Mucosa of descending colon (tissue), 3 donors: ENCODE measurements around the gene CELF3. TPM values are rescaled to one million over a fixed set of nuclear protein-coding genes. Genes with fewer than 3 reads are reported as not detected.

ENCODE experiments used
- ATAC-seq: fragments of 200-7000 bp; cut with Tn5 transposase; one replicate; pipeline ENCODE4 v1.9.1; 2020; ENCODE audit warnings: mild to moderate bottlenecking, moderate library complexity
- DNase-seq, 3 donors: peaks; one replicate each; pipeline ENCODE4 v3.0.0-alpha.2; 2020
- H3K36me3 ChIP-seq: fragments of 200-600 bp; one replicate; pipeline ENCODE4 v1.8.0; 2021; ENCODE audit warnings: low read depth, mild to moderate bottlenecking
- H3K4me1 ChIP-seq: fragments of 200-600 bp; one replicate; pipeline ENCODE4 v1.8.0; 2021; ENCODE audit warnings: low read depth, mild to moderate bottlenecking
- H3K4me3 ChIP-seq: fragments of 200-600 bp; one replicate; pipeline ENCODE4 v1.8.0; 2021; ENCODE audit warnings: mild to moderate bottlenecking
- H3K9me3 ChIP-seq: fragments of 200-600 bp; one replicate; pipeline ENCODE4 v1.8.0; 2021; ENCODE audit warnings: mild to moderate bottlenecking
- CTCF ChIP-seq: fragments of 200-600 bp; IDR thresholded peaks from one replicate; pipeline ENCODE4 v1.8.0; 2022; ENCODE audit warnings: antibody characterized with exemption, mild to moderate bottlenecking
- intact Hi-C, 2 donors: fragments of 100-400 bp; cut with DNase I in 1 of 2; cut with micrococcal nuclease in 1 of 2; formaldehyde crosslinking; loops; one replicate each; pipeline versions ENCODE4 v1.11.0 to v1.11.1; 2022; cut with DNase I, micrococcal nuclease
- total RNA-seq, 3 donors: library from RNA; stranded (reverse); fragmentation: NEBNext Ultra II Directional in 2 of 3; extraction: Animal tissue kit (Norgen Biotek cat#: 25700) in 2 of 3; gene quantifications; one replicate each; pipeline versions ENCODE4 v1.2.1 to v1.2.4, GENCODE V29; 2021 to 2023
- donor health status: DM: no; HTN: no; CAD: no; lungs with moderate emphysema.
- donor health status: DM: no; HTN: no; CAD: no.
- donor health status: DM: no; HTN: yes; CAD: no.

CELF3 gene
- total RNA-seq, 3 donors from 2014 or later, result 2.3 to 4.3 (median 2.8) TPM

GRCh38 chr1:151718011-151718431 is 1.4 kb upstream of the CELF3 start:
- no peak for DNase-seq
- intact Hi-C loops, result no loop called here
- Histone ChIP-seq H3K4me3 (no peak overlapping the region), H3K36me3 (no peaks in the 10 kb centered on the region), H3K4me1 (peaks cover 25% of the 10 kb centered on the region), H3K9me3 (no peaks in the 10 kb centered on the region)
- ATAC-seq, result no peak
- no peak for TF ChIP-seq CTCF

- ATAC-seq, result no peak
- intact Hi-C loops, result no loop called here
- H3K4me3 ChIP-seq, result no peak overlapping the region
Measured at GRCh38 chr1:151716405-151716762, 219 bp downstream of the CELF3 start.

GRCh38 chr1:151715726-151716404 is 738 bp downstream of the CELF3 start:
- ATAC-seq (no peak), DNase-seq (no peak)
- H3K4me3 ChIP-seq, result no peak overlapping the region
- H3K4me1 ChIP-seq, result peaks cover 26% of the 10 kb centered on the region
- H3K9me3 ChIP-seq, result no peaks in the 10 kb centered on the region
- intact Hi-C loops, result no loop called here
- no peaks in the 10 kb centered on the region for H3K36me3 ChIP-seq
- no peak for TF ChIP-seq CTCF

More at GRCh38 chr1:151716405-151716762, 219 bp downstream of the CELF3 start:
- H3K36me3 ChIP-seq, result no peaks in the 10 kb centered on the region
- DNase-seq, result no peak
- TF ChIP-seq CTCF, result no peak
- peaks cover 30% of the 10 kb centered on the region for H3K4me1 ChIP-seq
- H3K9me3 ChIP-seq, result no peaks in the 10 kb centered on the region

- H3K9me3 ChIP-seq, result no peaks in the 10 kb centered on the region
- no peak for TF ChIP-seq CTCF
- no peaks in the 10 kb centered on the region for H3K36me3 ChIP-seq
- intact Hi-C loops, result no loop called here
- DNase-seq, result no peak
- no peak for ATAC-seq
- H3K4me1 ChIP-seq, result peaks cover 19% of the 10 kb centered on the region
- H3K4me3 ChIP-seq, result no peak overlapping the region
Measured at GRCh38 chr1:151714820-151715725, 1.5 kb downstream of the CELF3 start.

GRCh38 chr1:151713874-151714273 is 2.7 kb downstream of the CELF3 start:
- TF ChIP-seq CTCF, result no peak
- Histone ChIP-seq H3K36me3 (no peaks in the 10 kb centered on the region), H3K9me3 (no peaks in the 10 kb centered on the region), H3K4me3 (no peak overlapping the region), H3K4me1 (peaks cover 19% of the 10 kb centered on the region)
- DNase-seq (no peak), ATAC-seq (peak; percentile 5)
- intact Hi-C loops, result no loop called here
